Left ventricle myocardium inferior (tissue), 1 donor: Measurements from ENCODE around the gene MYOM1. TPM values are rescaled to one million over a fixed set of nuclear protein-coding genes. Genes with fewer than 3 reads are reported as not detected.
A peak's percentile ranks its signal among the peaks of the same experiment; 100 is the strongest.

Experiments used
- DNase-seq: peaks from one replicate; pipeline ENCODE4 v3.0.0-alpha.2; 2020
- H3K27ac ChIP-seq: fragments of 200-600 bp; replicated peaks from 2 replicates; pipeline ENCODE4 v1.8.0; 2021
- H3K27me3 ChIP-seq: fragments of 200-600 bp; 2 replicates; pipeline ENCODE4 v1.8.0; 2021; ENCODE audit warnings: low read depth
- H3K36me3 ChIP-seq: fragments of 200-600 bp; 2 replicates; pipeline ENCODE4 v1.8.0; 2021
- H3K4me1 ChIP-seq: fragments of 200-600 bp; 2 replicates; pipeline ENCODE4 v1.8.0; 2021
- H3K4me3 ChIP-seq: fragments of 200-600 bp; 2 replicates; pipeline ENCODE4 v1.8.0; 2021; ENCODE audit warnings: mild to moderate bottlenecking, moderate library complexity
- H3K9me3 ChIP-seq: fragments of 200-600 bp; replicated peaks from 2 replicates; pipeline ENCODE4 v1.8.0; 2021
- intact Hi-C: fragments of 100-400 bp; cut with micrococcal nuclease; formaldehyde crosslinking; loops from one replicate; pipeline ENCODE4 v1.11.0; 2022
- total RNA-seq: library from RNA; stranded (reverse); fragmentation: NEBNext Ultra II Directional; extraction: Animal tissue kit (Norgen Biotek cat#: 25700); gene quantifications from one replicate; pipeline ENCODE4 v1.2.1, GENCODE V29; 2021
- TF ChIP-seq, protein P1 (sequence below): fragments of 200-600 bp; IDR thresholded peaks from 2 replicates; pipeline ENCODE4 v1.8.0; 2021; ENCODE audit warnings: antibody characterized with exemption, mild to moderate bottlenecking, borderline replicate concordance
- donor health status: DM: no; HTN: yes; CAD: no; lungs with severe emphysema.

The MYOM1 gene
- total RNA-seq, 1 donor from 2014 or later = 667 TPM

DNA sequence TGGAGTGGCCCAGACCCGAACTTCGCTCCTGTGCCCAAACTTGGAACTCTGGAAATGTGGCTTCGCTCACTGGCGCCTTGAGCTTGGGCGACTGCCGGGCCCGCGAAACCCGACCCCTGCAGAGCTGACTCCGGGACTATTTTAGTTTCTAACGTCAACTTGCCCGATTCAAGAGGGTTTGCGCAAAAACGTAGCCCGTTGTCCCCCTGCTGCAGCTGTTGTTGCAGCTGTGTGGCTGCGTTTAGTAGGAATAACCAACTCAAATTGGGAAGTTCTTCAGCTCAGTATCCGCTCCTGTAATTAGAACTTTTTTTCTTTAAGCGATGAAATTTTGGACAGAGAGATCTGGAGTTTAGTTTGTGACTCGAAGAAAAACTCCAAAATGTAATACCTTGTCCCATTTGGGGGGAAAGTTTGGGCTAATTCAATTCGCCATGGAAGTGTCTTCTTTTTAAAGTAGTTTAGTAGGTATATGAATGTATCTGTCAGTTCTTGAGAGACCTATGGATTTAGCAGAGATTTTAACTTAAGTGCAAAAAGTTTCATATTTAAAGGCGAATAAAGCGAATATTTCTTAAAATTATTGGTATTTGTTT, 28.4 kb upstream of the MYOM1 start:
- Histone ChIP-seq H3K4me3 (peak overlapping the region; percentile 98), H3K36me3 (peaks cover 14% of the 10 kb centered on the region), H3K27me3 (no peaks in the 10 kb centered on the region), H3K27ac (peak overlapping the region; percentile 100), H3K4me1 (peaks cover 83% of the 10 kb centered on the region), H3K9me3 (no peaks in the 10 kb centered on the region)
- TF ChIP-seq, protein P1, sequence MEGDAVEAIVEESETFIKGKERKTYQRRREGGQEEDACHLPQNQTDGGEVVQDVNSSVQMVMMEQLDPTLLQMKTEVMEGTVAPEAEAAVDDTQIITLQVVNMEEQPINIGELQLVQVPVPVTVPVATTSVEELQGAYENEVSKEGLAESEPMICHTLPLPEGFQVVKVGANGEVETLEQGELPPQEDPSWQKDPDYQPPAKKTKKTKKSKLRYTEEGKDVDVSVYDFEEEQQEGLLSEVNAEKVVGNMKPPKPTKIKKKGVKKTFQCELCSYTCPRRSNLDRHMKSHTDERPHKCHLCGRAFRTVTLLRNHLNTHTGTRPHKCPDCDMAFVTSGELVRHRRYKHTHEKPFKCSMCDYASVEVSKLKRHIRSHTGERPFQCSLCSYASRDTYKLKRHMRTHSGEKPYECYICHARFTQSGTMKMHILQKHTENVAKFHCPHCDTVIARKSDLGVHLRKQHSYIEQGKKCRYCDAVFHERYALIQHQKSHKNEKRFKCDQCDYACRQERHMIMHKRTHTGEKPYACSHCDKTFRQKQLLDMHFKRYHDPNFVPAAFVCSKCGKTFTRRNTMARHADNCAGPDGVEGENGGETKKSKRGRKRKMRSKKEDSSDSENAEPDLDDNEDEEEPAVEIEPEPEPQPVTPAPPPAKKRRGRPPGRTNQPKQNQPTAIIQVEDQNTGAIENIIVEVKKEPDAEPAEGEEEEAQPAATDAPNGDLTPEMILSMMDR = no peak
- intact Hi-C loops = loop anchor here (10.0 kb wide), 2 partner anchors 93 to 313 kb away; no protein-coding TSS in a partner anchor
- peak; percentile 27 for DNase-seq

DNA sequence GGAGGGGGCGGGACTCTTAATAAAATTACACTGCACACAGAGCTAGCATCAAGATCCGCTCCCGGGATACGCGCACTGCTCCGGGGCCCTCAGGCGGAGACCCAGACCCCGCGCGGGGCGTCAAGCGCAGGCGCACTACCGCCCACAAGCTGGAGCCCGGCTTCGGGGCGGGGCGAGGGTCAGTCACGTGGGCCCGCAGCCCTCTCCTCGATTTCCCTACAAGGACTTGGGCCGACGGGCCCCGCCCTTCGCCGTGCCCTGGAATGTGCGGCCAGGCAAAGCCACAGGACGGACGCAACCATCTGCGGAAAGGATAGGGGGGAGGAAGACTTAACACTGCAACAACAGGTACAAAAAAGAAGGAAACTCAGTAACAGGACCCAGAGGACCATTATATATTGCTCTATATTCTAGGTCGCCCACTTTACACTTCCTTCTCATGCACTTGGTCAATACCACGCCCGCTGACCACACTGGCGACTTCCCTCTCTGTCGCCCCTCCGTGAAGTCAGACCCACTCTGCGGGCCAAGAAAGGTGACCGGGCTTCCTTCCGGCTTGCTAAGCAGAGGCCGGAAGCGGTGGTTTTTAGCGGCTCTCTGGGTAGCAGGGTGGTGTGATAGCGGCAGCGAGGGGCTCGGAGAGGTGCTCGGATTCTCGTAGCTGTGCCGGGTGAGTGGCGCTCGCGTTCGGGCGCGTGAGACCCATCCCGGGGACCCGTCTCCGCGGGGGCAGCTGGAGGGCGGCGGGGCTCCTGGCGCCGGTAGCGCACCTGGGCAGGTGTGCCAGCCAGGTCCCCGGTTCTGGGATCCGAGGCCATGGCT, 27.7 kb upstream of the MYOM1 start, which contains the start of gene MYL12A:
Gene MYL12A, plus strand, starts transcription at position 562 of the 822 bp plus-strand sequence. CDS start 5,447 bp downstream, outside the sequence.
- peak; percentile 99 for DNase-seq
- Histone ChIP-seq H3K27ac (peak within 1 kb of the TSS; percentile 100), H3K4me3 (peak within 1 kb of the TSS; percentile 98), H3K9me3 (no peaks in the 10 kb centered on the region), H3K4me1 (peaks cover 76% of the 10 kb centered on the region), H3K36me3 (peaks cover 11% of the 10 kb centered on the region), H3K27me3 (no peaks in the 10 kb centered on the region)
- TF ChIP-seq, protein P1 = no peak
- intact Hi-C loops = loop anchor here (10.0 kb wide), 2 partner anchors 93 to 313 kb away; no protein-coding TSS in a partner anchor

DNA sequence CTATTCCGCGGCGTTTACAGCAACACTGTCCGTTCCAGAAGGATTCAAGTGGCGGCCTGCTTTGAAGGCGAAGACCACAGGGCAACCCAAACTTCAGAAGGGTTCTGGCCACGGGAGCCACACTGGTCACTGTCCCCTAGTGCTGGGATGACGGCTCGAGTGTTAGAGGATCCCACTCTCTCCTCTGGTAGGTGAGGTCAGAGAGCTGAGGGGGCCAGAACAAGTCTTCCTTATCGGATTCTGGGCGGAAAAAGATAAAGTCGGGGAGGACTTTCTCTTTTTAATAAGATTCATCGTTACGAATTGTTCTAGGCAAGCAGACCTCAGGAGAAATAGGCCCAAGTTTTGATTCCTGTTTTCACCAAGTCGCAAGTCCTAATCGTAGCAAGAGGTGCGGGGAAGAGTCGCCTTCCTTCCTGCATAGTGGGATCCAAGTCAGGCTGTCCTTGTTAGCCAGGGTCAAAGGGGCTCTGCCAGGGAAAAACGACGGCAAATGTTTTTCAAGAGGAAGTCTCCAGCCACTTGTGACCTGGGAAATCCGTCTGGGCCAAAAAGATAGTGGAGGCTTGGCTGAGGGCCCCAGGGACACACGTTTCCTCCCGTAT, 27.0 kb upstream of the MYOM1 start:
- Histone ChIP-seq H3K27me3 (no peaks in the 10 kb centered on the region), H3K4me1 (peaks cover 69% of the 10 kb centered on the region), H3K4me3 (peak overlapping the region; percentile 98), H3K27ac (peak overlapping the region; percentile 100), H3K36me3 (peaks cover 11% of the 10 kb centered on the region), H3K9me3 (no peaks in the 10 kb centered on the region)
- intact Hi-C loops = loop anchor here (10.0 kb wide), 2 partner anchors 92 to 312 kb away; no protein-coding TSS in a partner anchor
- no peak for DNase-seq
- TF ChIP-seq, protein P1 = no peak

DNA sequence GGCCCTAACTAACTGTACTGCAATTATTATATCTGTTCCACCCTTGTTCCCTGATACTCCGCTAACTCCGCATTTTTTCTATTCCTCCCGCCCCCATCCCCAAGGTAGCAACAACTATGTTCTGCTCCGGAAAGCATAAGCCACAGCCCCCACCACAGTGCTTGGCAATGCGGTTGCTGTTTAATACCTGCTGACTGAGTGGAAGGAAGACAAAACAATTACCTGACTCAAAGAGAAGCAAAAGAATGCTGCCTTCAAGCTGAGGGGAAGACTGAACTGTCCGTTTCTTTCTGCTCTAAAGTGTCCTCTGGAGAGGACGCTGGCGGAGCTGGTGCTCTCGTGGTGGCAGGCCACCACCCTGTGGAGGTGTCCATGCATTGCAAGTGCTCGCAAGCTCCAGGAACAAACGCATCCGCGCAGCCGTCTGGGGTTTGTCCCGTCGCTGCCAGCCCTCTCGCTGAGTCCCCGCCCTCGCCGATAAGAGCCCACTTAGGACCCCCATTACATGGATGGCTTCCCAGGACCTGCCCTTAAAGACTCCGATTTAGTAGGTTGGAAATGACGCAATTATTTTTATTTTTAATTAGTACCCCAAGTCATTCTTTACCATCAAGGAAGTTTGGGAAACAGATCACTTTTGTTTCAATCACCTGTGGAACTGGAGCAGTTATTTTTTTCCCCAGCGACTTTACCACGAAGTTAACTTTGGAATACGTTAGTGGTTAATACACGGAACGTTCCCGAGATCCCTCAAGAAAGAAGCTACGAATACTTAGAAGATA, 26.3 kb upstream of the MYOM1 start:
- H3K4me3 ChIP-seq = peak overlapping the region; percentile 98
- H3K36me3 ChIP-seq = peaks cover 11% of the 10 kb centered on the region
- TF ChIP-seq, protein P1 = peak; percentile 98
- peaks cover 62% of the 10 kb centered on the region for H3K4me1 ChIP-seq
- H3K27ac ChIP-seq = peak overlapping the region; percentile 100
- DNase-seq = peak; percentile 89
- intact Hi-C loops = loop anchor here (10.0 kb wide), 2 partner anchors 91 to 311 kb away; no protein-coding TSS in a partner anchor
- H3K27me3 ChIP-seq = no peaks in the 10 kb centered on the region
- no peaks in the 10 kb centered on the region for H3K9me3 ChIP-seq
